H1 (cell line): ENCODE measurements around the gene ATP9B. TPM values are rescaled to one million over a fixed set of nuclear protein-coding genes. Genes with fewer than 3 reads are reported as not detected.

Source experiments
- CTCF ChIA-PET: fragments of 300-600 bp; sonication (Branson Sonifier 250); formaldehyde crosslinking; loops from one replicate; lab custom pipeline; 2021; ENCODE audit not compliant: partially characterized antibody; lab: Charles Lee
- POLR2A ChIA-PET: fragments of 300-600 bp; sonication (Branson Sonifier 250); formaldehyde crosslinking; loops from one replicate; lab custom pipeline; 2021; ENCODE audit warnings: inconsistent platforms; ENCODE audit not compliant: partially characterized antibody; lab: Charles Lee
- DNase-seq, 2 experiments: peaks; one replicate each; pipeline versions ENCODE4 v3.0.0 to v3.0.0-alpha.2; 2010 to 2022; ENCODE audit warnings: low spot score in 2 of 2, low read depth in 1 of 2, mixed read lengths in 1 of 2
- FAIRE-seq: peaks from 2 replicates; lab custom pipeline; 2011; peaks lifted over from hg19 to GRCh38; lab: Jason Lieb, UNC
- H2AFZ ChIP-seq: 2 replicates; pipeline ENCODE4 v1.8.1; 2012; ENCODE audit warnings: low read length, inconsistent platforms
- H2AK5ac ChIP-seq: 2 replicates; pipeline ENCODE4 v1.6.1; 2013; ENCODE audit warnings: low read depth, low read length
- H2BK120ac ChIP-seq: replicated peaks from 2 replicates; pipeline ENCODE3; 2013; ENCODE audit warnings: low read depth, low read length, inconsistent platforms
- H2BK12ac ChIP-seq: 2 replicates; pipeline ENCODE4 v1.6.1; 2013; ENCODE audit warnings: low read depth, low read length
- H2BK15ac ChIP-seq: 2 replicates; pipeline ENCODE4 v1.6.1; 2013; ENCODE audit warnings: low read length
- H2BK20ac ChIP-seq: 2 replicates; pipeline ENCODE4 v1.6.1; 2013; ENCODE audit warnings: low read length
- H2BK5ac ChIP-seq: 2 replicates; pipeline ENCODE4 v1.6.1; 2013; ENCODE audit warnings: low read depth, low read length
- H3K14ac ChIP-seq: 2 replicates; pipeline ENCODE4 v1.6.1; 2013; ENCODE audit warnings: inconsistent platforms; ENCODE audit not compliant: insufficient read length
- H3K18ac ChIP-seq: 2 replicates; pipeline ENCODE4 v1.6.1; 2013; ENCODE audit warnings: low read length; ENCODE audit errors: extremely low read depth
- H3K23ac ChIP-seq: 2 replicates; pipeline ENCODE4 v1.6.1; 2013; ENCODE audit warnings: inconsistent platforms; ENCODE audit not compliant: insufficient read length
- H3K23me2 ChIP-seq: 2 replicates; pipeline ENCODE4 v1.6.1; 2013; ENCODE audit warnings: low read depth, low read length
- H3K27ac ChIP-seq: 2 replicates; pipeline ENCODE4 v1.6.1; 2011; ENCODE audit warnings: low read depth, low read length, inconsistent platforms
- H3K27me3 ChIP-seq, 4 experiments: replicated peaks in 1 of 4; 1 replicate in 1 of 4; 2 replicates in 3 of 4; pipeline versions ENCODE4 v1.6.1 to v1.8.1; 2011 to 2013; ENCODE audit warnings: low read length in 3 of 4, mild to moderate bottlenecking in 3 of 4, inconsistent platforms in 2 of 4, mixed read lengths in 2 of 4, moderate library complexity in 1 of 4; ENCODE audit not compliant: control insufficient read depth in 3 of 4, insufficient read depth in 3 of 4; ENCODE audit errors: extremely low read depth in 1 of 4
- H3K36me3 ChIP-seq, 4 experiments: 2 replicates each; pipeline versions ENCODE4 v1.6.1 to v1.8.1; 2011 to 2013; ENCODE audit warnings: mild to moderate bottlenecking in 4 of 4, low read length in 3 of 4, moderate library complexity in 2 of 4, control low read depth in 1 of 4, inconsistent platforms in 1 of 4; ENCODE audit not compliant: insufficient read depth in 4 of 4, control insufficient read depth in 2 of 4
- H3K4ac ChIP-seq: replicated peaks from 2 replicates; pipeline ENCODE3; 2013; ENCODE audit warnings: low read length, low read depth, mixed read lengths, inconsistent platforms; ENCODE audit not compliant: insufficient read length
- H3K4me1 ChIP-seq, 4 experiments: replicated peaks in 1 of 4; 1 replicate in 1 of 4; 2 replicates in 3 of 4; pipeline versions ENCODE4 v1.6.1 to v1.8.1; 2011 to 2013; ENCODE audit warnings: low read length in 3 of 4, inconsistent platforms in 2 of 4, mixed read lengths in 1 of 4; ENCODE audit not compliant: insufficient read depth in 4 of 4, control insufficient read depth in 3 of 4
- H3K4me2 ChIP-seq, 2 experiments: 2 replicates each; pipeline versions ENCODE4 v1.6.1 to v1.8.1; 2011 to 2013; ENCODE audit warnings: low read depth in 2 of 2, low read length in 2 of 2, control low read depth in 1 of 2, inconsistent platforms in 1 of 2, mild to moderate bottlenecking in 1 of 2; ENCODE audit not compliant: insufficient read depth in 1 of 2
- H3K4me3 ChIP-seq, 4 experiments: fragments of 200-600, 300-600 bp in 1 of 4; sonication (generic), shearing (Covaris generic), sonication (Bioruptor Twin) in 1 of 4; 2 replicates each; pipeline versions ENCODE4 v1.5.1 to v1.8.1; 2011 to 2016; ENCODE audit warnings: low read length in 4 of 4, low read depth in 3 of 4, control low read depth in 2 of 4, inconsistent platforms in 2 of 4, mild to moderate bottlenecking in 2 of 4, mixed read lengths in 1 of 4, moderate library complexity in 1 of 4; ENCODE audit not compliant: insufficient read depth in 2 of 4; ENCODE audit errors: extremely low read depth in 1 of 4
- H3K56ac ChIP-seq: replicated peaks from 2 replicates; pipeline ENCODE3; 2013; ENCODE audit warnings: low read depth, mild to moderate bottlenecking, mixed read lengths, low read length, inconsistent platforms; ENCODE audit not compliant: insufficient read length
- H3K79me1 ChIP-seq: 2 replicates; pipeline ENCODE4 v1.6.1; 2013; ENCODE audit warnings: low read depth, low read length, control low read depth
- H3K79me2 ChIP-seq, 2 experiments: 2 replicates each; pipeline versions ENCODE4 v1.6.1 to v1.8.1; 2012 to 2013; ENCODE audit warnings: low read length in 2 of 2, mild to moderate bottlenecking in 2 of 2, inconsistent platforms in 1 of 2; ENCODE audit not compliant: insufficient read depth in 2 of 2, control insufficient read depth in 1 of 2
- H3K9ac ChIP-seq, 4 experiments: replicated peaks in 1 of 4; 1 replicate in 1 of 4; 2 replicates in 3 of 4; pipeline versions ENCODE4 v1.6.1 to v1.8.1; 2011 to 2013; ENCODE audit warnings: low read depth in 3 of 4, low read length in 3 of 4, control low read depth in 2 of 4, mild to moderate bottlenecking in 2 of 4, moderate library complexity in 2 of 4, inconsistent platforms in 1 of 4; ENCODE audit errors: extremely low read depth in 1 of 4
- H3K9me3 ChIP-seq, 2 experiments: 2 replicates each; pipeline versions ENCODE4 v1.6.1 to v1.8.1; 2012 to 2013; ENCODE audit warnings: mild to moderate bottlenecking in 2 of 2, moderate library complexity in 2 of 2, control low read depth in 1 of 2, inconsistent platforms in 1 of 2, low read depth in 1 of 2, low read length in 1 of 2, mixed read lengths in 1 of 2; ENCODE audit not compliant: insufficient read depth in 2 of 2
- H4K20me1 ChIP-seq, 2 experiments: replicated peaks in 1 of 2; 2 replicates each; pipeline versions ENCODE3 to v1.8.1; 2011 to 2013; ENCODE audit warnings: inconsistent platforms in 2 of 2, low read length in 2 of 2, mild to moderate bottlenecking in 1 of 2; ENCODE audit not compliant: insufficient read depth in 2 of 2, control insufficient read depth in 1 of 2
- H4K5ac ChIP-seq: 2 replicates; pipeline ENCODE4 v1.6.1; 2013; ENCODE audit warnings: low read length, low read depth, mixed read lengths, inconsistent platforms; ENCODE audit not compliant: insufficient read length
- H4K8ac ChIP-seq: 2 replicates; pipeline ENCODE4 v1.8.0; 2013; ENCODE audit warnings: mild to moderate bottlenecking, moderate library complexity, low read length, inconsistent platforms; ENCODE audit not compliant: insufficient read depth; ENCODE audit errors: extremely low read depth
- H4K91ac ChIP-seq: replicated peaks from 2 replicates; pipeline ENCODE3; 2013; ENCODE audit warnings: low read length, mixed read lengths, inconsistent platforms; ENCODE audit not compliant: insufficient read length
- EZH2 ChIP-seq: fragments of 200-600 bp; sonication (generic); IDR thresholded peaks from 2 replicates; pipeline ENCODE4 v1.7.1; 2012; ENCODE audit warnings: low read depth, mild to moderate bottlenecking, moderate library complexity, low read length, inconsistent platforms; ENCODE audit not compliant: severe bottlenecking
- FOSL1 ChIP-seq: IDR thresholded peaks from 2 replicates; pipeline ENCODE4 v1.6.1; 2011; ENCODE audit warnings: mild to moderate bottlenecking, low read depth, low read length, moderate library complexity; ENCODE audit not compliant: insufficient read depth
- TCF12 ChIP-seq: IDR thresholded peaks from 2 replicates; pipeline ENCODE4 v1.6.1; 2011; ENCODE audit warnings: low read depth, mild to moderate bottlenecking, low read length
- TEAD4 ChIP-seq: IDR thresholded peaks from 2 replicates; pipeline ENCODE4 v1.6.1; 2012; ENCODE audit warnings: low read depth, low read length, inconsistent platforms, mixed read lengths
- WGBS, 2 experiments: shearing (Covaris generic) in 1 of 2; methylation state at CpG; one replicate each; pipeline versions ENCODE4 v1.1.6 to v1.1.7; 2013 to 2015; ENCODE audit warnings: low lambda C conversion rate in 2 of 2, mixed read lengths in 2 of 2, inconsistent platforms in 1 of 2, low coverage in 1 of 2, missing lambda C conversion rate in 1 of 2; ENCODE audit not compliant: insufficient replicate concordance in 2 of 2, insufficient coverage in 1 of 2, insufficient read length in 1 of 2; ENCODE audit errors: extremely low coverage in 1 of 2, missing lambda C conversion rate in 1 of 2; 5-methylcytosine and 5-hydroxymethylcytosine counted together
- polyA plus RNA-seq, 7 experiments: library from polyadenylated mRNA; depleted of rRNA in 3 of 7; stranded (reverse) in 5 of 7; unstranded in 2 of 7; fragments of >200 nt in 5 of 7; fragments of 200-250 nt in 2 of 7; gene quantifications; 1 replicate in 5 of 7; 2 replicates in 1 of 7; 4 replicates in 1 of 7; pipeline versions ENCODE4 v1.2.1 to v1.2.3, GENCODE V29; 2011 to 2013; ENCODE audit warnings: missing spikeins in 2 of 7, mixed read lengths in 2 of 7
- total RNA-seq: library from RNA; stranded (reverse); fragmentation: NEBNext Ultra II Directional; extraction: Animal tissue kit (Norgen Biotek cat#: 25700); gene quantifications from 2 replicates; pipeline ENCODE4 v1.2.1, GENCODE V29; 2021

The ATP9B gene
- total and polyA plus RNA-seq, 2 of the 8 experiments (the other 6 are each of a cell fraction or from before 2014, with no cell fraction given), result 15.1 to 21.7 TPM

DNA sequence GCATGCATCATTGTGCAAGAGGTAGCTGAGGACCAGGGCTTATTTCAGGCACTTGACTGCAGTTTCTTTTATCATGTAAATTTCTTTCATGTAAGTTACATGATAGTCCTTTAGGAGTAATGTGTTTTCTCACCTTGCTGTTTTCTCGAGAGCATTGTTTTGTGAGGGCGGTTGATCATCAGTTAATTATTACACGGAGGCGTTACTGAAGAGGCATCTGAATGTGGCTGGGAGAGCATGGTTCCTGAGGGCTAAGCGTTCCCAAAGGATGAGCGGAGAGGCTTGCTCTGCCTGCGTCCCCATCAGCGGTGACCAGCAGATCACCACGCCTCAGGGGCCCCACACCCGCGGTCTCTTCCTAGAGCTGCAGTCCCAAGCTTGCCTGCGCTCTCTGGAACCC is 170.4 kb downstream of the ATP9B start:
- Histone ChIP-seq H2BK20ac (no peak overlapping the region), H2BK12ac (no peak overlapping the region), H2BK120ac (no peak overlapping the region), H3K14ac (no peak overlapping the region), H3K4ac (no peak overlapping the region), H4K5ac (no peak overlapping the region), H3K27me3 (no peaks in the 10 kb centered on the region), H3K9me3 (no peaks in the 10 kb centered on the region), H3K36me3 (no peaks in the 10 kb centered on the region), H2AFZ (no peak overlapping the region), H3K79me1 (no peaks in the 10 kb centered on the region), H3K18ac (no peak overlapping the region), H3K79me2 (no peaks in the 10 kb centered on the region), H2BK15ac (no peak overlapping the region), H3K23me2 (no peaks in the 10 kb centered on the region), H3K23ac (no peak overlapping the region), H3K27ac (no peak overlapping the region), H2AK5ac (0 out of 2 replicates have a peak overlapping the region, but pooled peaks have one; percentile 57), H4K20me1 (no peaks in the 10 kb centered on the region), H3K4me1 (peaks cover 0 to 2% (median 0%) of the 10 kb centered on the region in 4 experiments; a peak in 3 of 7 replicates), H3K4me3 (no peak overlapping the region), H3K4me2 (no peak overlapping the region), H4K8ac (peak overlapping the region; percentile 7; the same call in 1 of the 2 replicates), H4K91ac (no peak overlapping the region), H2BK5ac (no peak overlapping the region), H3K9ac (no peak overlapping the region), H3K56ac (no peak overlapping the region)
- DNase-seq, result no peak
- ChIA-PET POLR2A (no interaction called here), CTCF (no interaction called here)
- WGBS, 2 experiments, result 92% methylated on average over 12 of the region's 12 CpGs; no CpG with 5 or more reads in 1 of the 2 experiments
- no peak for FAIRE-seq
- TF ChIP-seq TEAD4 (no peak), FOSL1 (no peak), EZH2 (no peak), TCF12 (no peak)
